Measurements from ENCODE around the gene DUS4L.

The DUS4L gene

GRCh38 chr7:107615910-107616680, 52.3 kb downstream of the DUS4L start:
- DNase-seq: no peak

- DNase-seq: no peak
Observed at GRCh38 chr7:107622429-107622828, 58.7 kb downstream of the DUS4L start.

- DNase-seq: no peak
Observed at GRCh38 chr7:107622894-107623293, 59.1 kb downstream of the DUS4L start.

- no peak for DNase-seq
Observed at GRCh38 chr7:107627002-107627401, 63.2 kb downstream of the DUS4L start.

All from hypothalamus (tissue), 51 donors.